ENCODE results near the gene NSL1.

DNA sequence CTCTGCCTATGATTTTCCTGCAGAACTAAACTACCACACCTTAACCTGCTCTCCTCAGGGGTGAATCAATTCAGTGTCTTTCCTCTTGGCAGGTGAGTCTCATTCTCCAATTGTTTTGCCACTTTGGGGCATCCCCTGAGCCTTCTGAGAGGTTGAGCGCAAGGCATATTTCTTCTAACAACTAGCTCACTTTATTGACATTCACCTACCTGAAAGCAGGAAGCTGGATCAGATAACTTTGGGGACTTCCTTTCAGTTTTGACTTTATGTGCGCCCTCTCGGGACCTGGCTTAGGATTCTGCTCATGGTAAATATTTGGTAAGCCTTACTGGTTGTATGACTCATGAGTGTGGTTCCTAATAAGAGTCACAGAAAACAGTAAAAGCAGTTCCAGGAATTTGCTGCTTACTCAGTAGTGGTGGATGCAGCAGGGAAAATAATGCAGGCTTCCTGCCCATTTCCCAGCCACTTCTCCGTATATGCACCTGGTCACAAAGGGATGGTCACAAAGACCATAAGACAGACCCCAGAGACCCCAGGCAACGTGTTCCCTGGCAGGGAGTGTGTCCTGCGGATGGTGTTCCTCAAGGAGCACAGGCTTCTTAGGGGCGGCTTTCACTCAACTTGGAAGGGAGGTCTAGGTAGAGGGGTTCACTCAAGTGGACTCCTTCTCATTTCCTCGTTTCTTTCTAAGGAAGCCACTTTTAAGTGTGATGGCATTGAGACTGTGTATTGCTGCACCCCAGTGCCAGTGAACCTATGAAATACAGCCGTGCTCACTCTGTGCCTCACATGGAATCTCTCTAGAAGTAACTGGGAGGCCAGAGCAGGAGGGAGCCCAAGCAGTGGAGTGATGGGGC is 70.0 kb downstream of the NSL1 start:
- TF ChIP-seq CTCF (IDR thresholded peaks at IDR 0.05): no peak
- TF ChIP-seq POLR2AphosphoS5 (IDR thresholded peaks at IDR 0.05): peak; percentile 4
- TF ChIP-seq EP300 (IDR thresholded peaks at IDR 0.05): no peak
